ENCODE measurements around the gene TES.

The TES gene

GRCh38 chr7:116271161-116271913, 61.0 kb downstream of the TES start:
- DNase-seq (ENCODE audit: low read depth in 1 of 2, low spot score in 1 of 2) = no peak
- no peak for TF ChIP-seq JUND (IDR thresholded peaks at IDR 0.05; ENCODE audit: low read depth)
- in situ Hi-C loops (cut with HindIII; ENCODE audit: low pct_unique_long_range_greater_than_20kb, low sequenced_read_pairs) = no loop called here

- TF ChIP-seq JUND (IDR thresholded peaks at IDR 0.05; ENCODE audit: low read depth) = peak; percentile 38; the same call in 1 of the 2 replicates
- in situ Hi-C loops (cut with HindIII; ENCODE audit: low pct_unique_long_range_greater_than_20kb, low sequenced_read_pairs) = no loop called here
- peak in 1 of 2 experiments; percentile 52 for DNase-seq (ENCODE audit: low read depth in 1 of 2, low spot score in 1 of 2)
Observed at GRCh38 chr7:116271963-116272886, 61.9 kb downstream of the TES start.

- in situ Hi-C loops (cut with HindIII; ENCODE audit: low pct_unique_long_range_greater_than_20kb, low sequenced_read_pairs) = no loop called here
- peak; percentile 11 to 77 for DNase-seq (ENCODE audit: low read depth in 1 of 2, low spot score in 1 of 2)
- TF ChIP-seq JUND (IDR thresholded peaks at IDR 0.05; ENCODE audit: low read depth) = peak; percentile 92
Observed at GRCh38 chr7:116273283-116273917, 63.1 kb downstream of the TES start.

- in situ Hi-C loops (cut with HindIII; ENCODE audit: low pct_unique_long_range_greater_than_20kb, low sequenced_read_pairs) = no loop called here
- TF ChIP-seq JUND (IDR thresholded peaks at IDR 0.05; ENCODE audit: low read depth) = no peak
- DNase-seq (ENCODE audit: low read depth in 1 of 2, low spot score in 1 of 2) = no peak
Observed at GRCh38 chr7:116273918-116274301, 63.6 kb downstream of the TES start.

- in situ Hi-C loops (cut with HindIII; ENCODE audit: low pct_unique_long_range_greater_than_20kb, low sequenced_read_pairs) = no loop called here
- no peak for TF ChIP-seq JUND (IDR thresholded peaks at IDR 0.05; ENCODE audit: low read depth)
- peak in 1 of 2 experiments; percentile 46 for DNase-seq (ENCODE audit: low read depth in 1 of 2, low spot score in 1 of 2)
Observed at GRCh38 chr7:116277070-116277469, 66.7 kb downstream of the TES start.

GRCh38 chr7:116279217-116279616, 68.9 kb downstream of the TES start:
- in situ Hi-C loops (cut with HindIII; ENCODE audit: low pct_unique_long_range_greater_than_20kb, low sequenced_read_pairs) = no loop called here
- DNase-seq (ENCODE audit: low read depth in 1 of 2, low spot score in 1 of 2) = no peak
- TF ChIP-seq JUND (IDR thresholded peaks at IDR 0.05; ENCODE audit: low read depth) = no peak

- in situ Hi-C loops (cut with HindIII; ENCODE audit: low pct_unique_long_range_greater_than_20kb, low sequenced_read_pairs) = no loop called here
- DNase-seq (ENCODE audit: low read depth in 1 of 2, low spot score in 1 of 2) = no peak
- TF ChIP-seq JUND (IDR thresholded peaks at IDR 0.05; ENCODE audit: low read depth) = no peak
Observed at GRCh38 chr7:116280803-116281202, 70.5 kb downstream of the TES start.

- no peak for TF ChIP-seq JUND (IDR thresholded peaks at IDR 0.05; ENCODE audit: low read depth)
- in situ Hi-C loops (cut with HindIII; ENCODE audit: low pct_unique_long_range_greater_than_20kb, low sequenced_read_pairs) = no loop called here
- DNase-seq (ENCODE audit: low read depth in 1 of 2, low spot score in 1 of 2) = no peak
Observed at GRCh38 chr7:116283595-116284204, 73.4 kb downstream of the TES start.

- in situ Hi-C loops (cut with HindIII; ENCODE audit: low pct_unique_long_range_greater_than_20kb, low sequenced_read_pairs) = no loop called here
- peak in 1 of 2 experiments; percentile 5 for DNase-seq (ENCODE audit: low read depth in 1 of 2, low spot score in 1 of 2)
- TF ChIP-seq JUND (IDR thresholded peaks at IDR 0.05; ENCODE audit: low read depth) = no peak
Observed at GRCh38 chr7:116284390-116284789, 74.1 kb downstream of the TES start.

GRCh38 chr7:116285252-116285651, 74.9 kb downstream of the TES start:
- in situ Hi-C loops (cut with HindIII; ENCODE audit: low pct_unique_long_range_greater_than_20kb, low sequenced_read_pairs) = no loop called here
- no peak for DNase-seq (ENCODE audit: low read depth in 1 of 2, low spot score in 1 of 2)
- no peak for TF ChIP-seq JUND (IDR thresholded peaks at IDR 0.05; ENCODE audit: low read depth)

- peak in 1 of 2 experiments; percentile 4 for DNase-seq (ENCODE audit: low read depth in 1 of 2, low spot score in 1 of 2)
- no peak for TF ChIP-seq JUND (IDR thresholded peaks at IDR 0.05; ENCODE audit: low read depth)
- in situ Hi-C loops (cut with HindIII; ENCODE audit: low pct_unique_long_range_greater_than_20kb, low sequenced_read_pairs) = no loop called here
Observed at GRCh38 chr7:116290740-116291139, 80.4 kb downstream of the TES start.

GRCh38 chr7:116291937-116292336, 81.6 kb downstream of the TES start:
- in situ Hi-C loops (cut with HindIII; ENCODE audit: low pct_unique_long_range_greater_than_20kb, low sequenced_read_pairs) = no loop called here
- DNase-seq (ENCODE audit: low read depth in 1 of 2, low spot score in 1 of 2) = no peak
- no peak for TF ChIP-seq JUND (IDR thresholded peaks at IDR 0.05; ENCODE audit: low read depth)

Data from T47D (cell line).